Measurements from ENCODE around the gene ITGAX.

Gene ITGAX

GRCh38 chr16:31377210-31377903 lies 22.4 kb downstream of the ITGAX start:
- TF ChIP-seq CTCF (conservative IDR thresholded peaks at IDR 0.05; ENCODE audit: low read length), result no peak
- H3K4me3 ChIP-seq (ENCODE audit: low read length), result no peak overlapping the region
- no peak for DNase-seq (ENCODE audit: low read depth)

DNA sequence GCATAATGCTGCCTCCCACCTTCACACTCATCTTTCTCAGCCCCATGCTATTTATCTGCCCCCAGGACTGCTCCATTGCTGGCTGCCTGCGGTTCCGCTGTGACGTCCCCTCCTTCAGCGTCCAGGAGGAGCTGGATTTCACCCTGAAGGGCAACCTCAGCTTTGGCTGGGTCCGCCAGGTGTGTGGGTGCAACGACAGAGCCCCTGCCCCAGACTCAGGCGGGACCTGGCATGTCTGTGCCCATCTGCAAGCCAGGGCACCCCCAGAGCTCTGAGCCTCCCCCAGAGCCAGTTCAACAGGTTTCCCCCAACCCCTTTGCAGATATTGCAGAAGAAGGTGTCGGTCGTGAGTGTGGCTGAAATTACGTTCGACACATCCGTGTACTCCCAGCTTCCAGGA lies 25.2 kb downstream of the ITGAX start:
- no peak for TF ChIP-seq CTCF (conservative IDR thresholded peaks at IDR 0.05; ENCODE audit: low read length)
- no peak for DNase-seq (ENCODE audit: low read depth)
- H3K4me3 ChIP-seq (ENCODE audit: low read length), result no peak overlapping the region

DNA sequence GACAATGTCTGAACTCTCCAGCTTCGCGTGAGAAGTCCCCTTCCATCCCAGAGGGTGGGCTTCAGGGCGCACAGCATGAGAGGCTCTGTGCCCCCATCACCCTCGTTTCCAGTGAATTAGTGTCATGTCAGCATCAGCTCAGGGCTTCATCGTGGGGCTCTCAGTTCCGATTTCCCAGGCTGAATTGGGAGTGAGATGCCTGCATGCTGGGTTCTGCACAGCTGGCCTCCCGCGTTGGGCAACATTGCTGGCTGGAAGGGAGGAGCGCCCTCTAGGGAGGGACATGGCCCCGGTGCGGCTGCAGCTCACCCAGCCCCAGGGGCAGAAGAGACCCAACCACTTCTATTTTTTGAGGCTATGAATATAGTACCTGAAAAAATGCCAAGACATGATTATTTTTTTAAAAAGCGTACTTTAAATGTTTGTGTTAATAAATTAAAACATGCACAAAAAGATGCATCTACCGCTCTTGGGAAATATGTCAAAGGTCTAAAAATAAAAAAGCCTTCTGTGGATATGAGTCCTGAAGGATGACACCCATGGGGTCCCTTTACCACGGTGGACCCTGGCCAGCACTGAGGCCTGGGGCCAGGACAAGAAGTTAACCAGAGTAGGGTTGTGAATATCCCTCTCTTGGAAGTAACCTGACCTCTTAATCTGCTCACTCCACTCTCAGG lies 27.6 kb downstream of the ITGAX start:
- H3K4me3 ChIP-seq (ENCODE audit: low read length), result no peak overlapping the region
- DNase-seq (ENCODE audit: low read depth), result peak; percentile 49
- peak; percentile 64 for TF ChIP-seq CTCF (conservative IDR thresholded peaks at IDR 0.05; ENCODE audit: low read length)

- no peak overlapping the region for H3K4me3 ChIP-seq (ENCODE audit: low read length)
- DNase-seq (ENCODE audit: low read depth), result no peak
- no peak for TF ChIP-seq CTCF (conservative IDR thresholded peaks at IDR 0.05; ENCODE audit: low read length)
These were observed 30.7 kb downstream of the ITGAX start for GRCh38 chr16:31385680-31386079.

DNA sequence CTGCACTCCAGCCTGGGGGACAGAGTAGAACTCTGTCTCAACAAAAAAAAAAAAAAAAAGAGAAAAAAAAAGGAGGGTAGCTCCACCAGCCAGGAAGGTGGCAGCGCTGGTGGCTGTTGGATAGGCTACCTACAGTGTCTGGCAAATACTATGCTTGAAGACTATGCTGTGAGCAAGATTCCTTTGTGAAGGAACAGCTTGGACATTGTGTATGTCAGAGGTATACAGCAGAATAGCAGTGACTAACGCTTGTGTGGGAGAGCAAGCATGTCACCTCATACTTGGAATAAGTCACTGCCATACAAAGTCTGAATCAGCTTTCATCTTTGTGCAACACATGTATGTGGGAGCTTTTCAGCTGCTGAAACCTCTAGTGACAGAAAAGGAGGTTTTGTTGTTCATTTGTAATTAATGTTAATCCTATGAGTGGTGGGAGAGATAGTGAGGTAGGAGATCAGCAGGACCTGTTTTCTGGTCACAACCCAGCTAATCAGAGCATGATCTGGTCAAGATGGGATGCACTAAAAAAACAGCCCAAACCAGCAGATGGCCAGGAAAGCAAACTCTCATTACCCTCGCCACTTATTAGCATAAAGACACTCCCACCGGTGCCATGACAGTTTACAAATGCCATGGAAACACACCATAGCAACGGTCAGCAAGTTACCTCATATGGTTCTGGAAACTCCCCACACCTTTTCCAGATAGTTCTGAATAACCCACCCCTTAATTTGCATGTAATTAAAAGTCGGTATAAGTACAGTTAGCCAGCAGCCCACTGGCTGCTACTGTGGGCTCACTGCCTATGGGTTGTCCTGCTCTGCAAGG lies 31.4 kb downstream of the ITGAX start:
- peak; percentile 50 for DNase-seq (ENCODE audit: low read depth)
- TF ChIP-seq CTCF (conservative IDR thresholded peaks at IDR 0.05; ENCODE audit: low read length), result no peak
- no peak overlapping the region for H3K4me3 ChIP-seq (ENCODE audit: low read length)

DNA sequence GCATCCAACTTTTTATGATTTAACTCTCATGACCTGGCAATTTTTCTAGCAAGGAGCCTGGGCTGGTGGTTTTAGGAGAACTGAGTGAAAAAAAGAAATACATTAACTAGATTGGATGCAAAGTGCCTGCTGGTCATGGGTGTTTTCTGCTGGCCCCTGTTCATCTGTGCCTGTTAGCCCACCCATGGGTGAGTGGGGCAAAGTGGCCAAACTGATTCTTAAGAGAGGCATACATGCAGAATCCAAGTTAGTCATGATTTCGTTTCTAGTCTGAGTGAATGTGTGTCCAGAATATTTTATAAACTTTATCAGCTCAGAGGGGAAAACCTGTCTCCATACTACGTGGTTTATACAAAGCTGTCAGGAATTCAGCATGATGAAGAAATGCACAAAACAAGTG lies 33.6 kb downstream of the ITGAX start:
- TF ChIP-seq CTCF (conservative IDR thresholded peaks at IDR 0.05; ENCODE audit: low read length), result no peak
- H3K4me3 ChIP-seq (ENCODE audit: low read length), result no peak overlapping the region
- DNase-seq (ENCODE audit: low read depth), result no peak

Data from AG10803 (cell line).